Chondrocyte (in vitro differentiated cells): ENCODE results near the gene FBXL16. TPM values are rescaled to one million over a fixed set of nuclear protein-coding genes. Genes with fewer than 3 reads are reported as not detected.

Experiments
- DNase-seq: peaks from one replicate; pipeline ENCODE4 v3.0.0; 2021; ENCODE audit warnings: mixed read lengths, low spot score
- H3K27ac Mint-ChIP-seq: one replicate; pipeline ENCODE4 v1.8.0; 2021; ENCODE audit warnings: mild to moderate bottlenecking, moderate library complexity, mixed read lengths; ENCODE audit not compliant: unreplicated experiment
- H3K27me3 Mint-ChIP-seq: 2 replicates; pipeline ENCODE4 v1.8.0; 2021; ENCODE audit warnings: low read depth, mixed read lengths
- H3K36me3 Mint-ChIP-seq: 2 replicates; pipeline ENCODE4 v1.8.0; 2021; ENCODE audit warnings: low read depth, mixed read lengths
- H3K4me1 Mint-ChIP-seq: 2 replicates; pipeline ENCODE4 v1.8.0; 2021; ENCODE audit warnings: low read depth, mild to moderate bottlenecking, mixed read lengths
- H3K4me3 Mint-ChIP-seq: one replicate; pipeline ENCODE4 v1.8.0; 2021; ENCODE audit warnings: mild to moderate bottlenecking, moderate library complexity, mixed read lengths; ENCODE audit not compliant: unreplicated experiment
- H3K9me3 Mint-ChIP-seq: 2 replicates; pipeline ENCODE4 v1.8.0; 2021; ENCODE audit warnings: low read depth, mixed read lengths
- total RNA-seq: library from RNA; stranded (reverse); gene quantifications from 3 replicates; pipeline ENCODE4 v1.2.1, GENCODE V29; 2021
- TF ChIP-seq, protein P1 (sequence below): fragments of 200-600 bp; sonication (generic); IDR thresholded peaks from 2 replicates; pipeline ENCODE4 v1.5.0; 2021; ENCODE audit warnings: antibody characterized with exemption, mild to moderate bottlenecking, moderate library complexity

The FBXL16 gene
- total RNA-seq, 1 donor from 2014 or later = 0.87 TPM

DNA sequence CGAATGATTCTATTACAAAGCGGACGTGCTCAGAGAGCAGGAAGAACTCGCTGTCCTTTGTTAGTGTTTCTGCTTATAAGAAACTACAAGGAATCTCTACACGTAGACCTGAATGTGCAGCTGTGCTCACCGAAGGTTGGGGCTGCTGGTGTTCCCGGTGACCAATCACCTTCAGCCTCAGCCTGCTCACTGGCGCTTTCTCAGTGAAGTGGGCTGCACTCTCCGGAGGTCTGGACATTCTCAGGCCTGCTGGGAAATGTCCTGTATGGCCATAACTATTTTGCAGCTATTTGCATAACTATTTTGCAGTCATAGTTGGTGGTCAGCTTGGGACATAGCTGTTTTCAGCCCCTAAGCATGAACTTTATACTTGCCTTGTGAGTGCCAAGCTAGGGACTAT is 44.9 kb upstream of the FBXL16 start:
- Mint-ChIP-seq H3K4me3 (no peak overlapping the region), H3K27me3 (peaks cover 9% of the 10 kb centered on the region), H3K27ac (no peak overlapping the region), H3K9me3 (no peaks in the 10 kb centered on the region), H3K36me3 (no peaks in the 10 kb centered on the region), H3K4me1 (peaks cover 8% of the 10 kb centered on the region)
- TF ChIP-seq, protein P1, sequence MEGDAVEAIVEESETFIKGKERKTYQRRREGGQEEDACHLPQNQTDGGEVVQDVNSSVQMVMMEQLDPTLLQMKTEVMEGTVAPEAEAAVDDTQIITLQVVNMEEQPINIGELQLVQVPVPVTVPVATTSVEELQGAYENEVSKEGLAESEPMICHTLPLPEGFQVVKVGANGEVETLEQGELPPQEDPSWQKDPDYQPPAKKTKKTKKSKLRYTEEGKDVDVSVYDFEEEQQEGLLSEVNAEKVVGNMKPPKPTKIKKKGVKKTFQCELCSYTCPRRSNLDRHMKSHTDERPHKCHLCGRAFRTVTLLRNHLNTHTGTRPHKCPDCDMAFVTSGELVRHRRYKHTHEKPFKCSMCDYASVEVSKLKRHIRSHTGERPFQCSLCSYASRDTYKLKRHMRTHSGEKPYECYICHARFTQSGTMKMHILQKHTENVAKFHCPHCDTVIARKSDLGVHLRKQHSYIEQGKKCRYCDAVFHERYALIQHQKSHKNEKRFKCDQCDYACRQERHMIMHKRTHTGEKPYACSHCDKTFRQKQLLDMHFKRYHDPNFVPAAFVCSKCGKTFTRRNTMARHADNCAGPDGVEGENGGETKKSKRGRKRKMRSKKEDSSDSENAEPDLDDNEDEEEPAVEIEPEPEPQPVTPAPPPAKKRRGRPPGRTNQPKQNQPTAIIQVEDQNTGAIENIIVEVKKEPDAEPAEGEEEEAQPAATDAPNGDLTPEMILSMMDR = no peak
- DNase-seq = no peak

DNA sequence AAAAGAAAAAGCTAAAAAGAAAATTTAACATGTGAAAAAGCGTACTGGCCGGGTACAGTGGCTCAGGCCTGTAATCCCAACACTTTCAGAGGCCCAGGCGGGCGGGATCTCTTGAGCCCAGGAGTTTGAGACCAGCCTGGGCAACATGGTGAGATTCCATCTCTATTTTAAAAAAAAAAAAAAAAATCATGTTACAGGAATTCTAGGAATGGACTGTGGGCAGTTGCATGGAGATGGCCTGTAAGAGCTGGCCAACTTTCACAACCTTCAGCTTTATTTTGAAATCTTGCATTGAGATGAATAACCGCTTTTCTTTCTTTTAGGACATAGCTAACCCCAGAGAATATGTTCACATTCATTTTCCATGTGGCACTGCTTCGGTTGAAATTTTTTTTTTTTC is 43.4 kb upstream of the FBXL16 start:
- Mint-ChIP-seq H3K9me3 (no peaks in the 10 kb centered on the region), H3K4me1 (peaks cover 8% of the 10 kb centered on the region), H3K4me3 (no peak overlapping the region), H3K27me3 (peaks cover 9% of the 10 kb centered on the region), H3K36me3 (no peaks in the 10 kb centered on the region), H3K27ac (peak overlapping the region; percentile 91)
- TF ChIP-seq, protein P1 = no peak
- DNase-seq = no peak

DNA sequence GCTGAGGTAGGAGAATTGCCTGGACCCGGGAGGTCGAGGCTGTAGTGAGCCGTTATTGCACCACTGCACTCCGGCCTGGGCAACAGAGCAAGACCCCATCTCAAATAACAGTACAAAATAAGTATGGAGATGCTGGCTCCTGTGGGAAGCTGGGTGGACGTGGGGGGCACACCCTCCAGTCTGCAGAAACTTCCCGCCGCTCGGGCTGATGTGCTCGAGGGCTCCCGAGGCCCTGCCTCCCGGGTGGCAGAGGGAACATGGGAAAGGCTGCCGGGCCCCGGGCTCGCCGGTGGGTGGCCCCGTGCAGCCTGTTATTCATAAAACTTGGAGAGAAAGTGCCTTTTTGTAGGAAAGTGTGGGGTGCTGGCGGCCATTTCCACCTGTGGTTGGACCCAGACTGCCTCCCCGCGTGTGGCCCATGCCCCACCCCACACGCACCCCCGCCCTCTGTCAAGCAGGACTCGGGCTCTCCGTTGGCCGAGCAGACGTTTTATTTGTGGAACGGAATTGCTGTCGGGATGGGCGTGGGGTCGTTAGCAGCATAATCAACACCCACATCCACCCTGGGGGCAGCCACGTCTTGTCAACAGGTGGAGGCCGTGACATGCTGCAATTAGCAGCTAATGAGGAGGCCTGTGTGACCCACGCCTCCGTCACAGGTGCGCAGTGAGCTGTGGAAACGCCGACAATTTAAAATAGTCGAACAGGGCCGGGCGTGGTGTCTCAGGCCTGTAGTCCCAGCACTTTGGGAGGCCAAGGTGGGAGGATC is 42.6 kb upstream of the FBXL16 start:
- no peaks in the 10 kb centered on the region for H3K36me3 Mint-ChIP-seq

DNA sequence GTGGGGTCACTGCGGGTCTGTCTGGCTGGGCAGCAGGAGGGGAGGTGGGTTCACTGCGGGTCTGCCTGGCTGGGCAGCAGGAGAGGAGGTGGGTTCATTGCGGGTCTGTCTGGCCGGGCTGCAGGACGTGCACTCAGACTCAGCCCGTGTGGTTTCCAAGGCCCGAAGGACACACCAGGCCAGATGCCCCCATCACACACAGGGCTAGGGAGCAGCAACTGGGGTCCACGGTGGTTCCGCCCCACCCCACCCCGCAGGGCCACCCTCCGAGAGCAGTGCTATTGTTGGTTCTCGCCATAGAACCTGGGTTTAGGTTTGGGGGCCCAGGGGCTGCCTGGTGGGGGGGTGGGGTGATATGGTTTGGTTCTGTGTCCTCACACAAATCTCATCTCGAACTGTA is 41.0 kb upstream of the FBXL16 start:
- peak; percentile 75 for DNase-seq
- no peak overlapping the region for H3K4me3 Mint-ChIP-seq

More for the DNA sequence above, 42.6 kb upstream of the FBXL16 start:
- Mint-ChIP-seq H3K4me1 (peaks cover 8% of the 10 kb centered on the region), H3K27ac (no peak overlapping the region), H3K9me3 (no peaks in the 10 kb centered on the region), H3K4me3 (no peak overlapping the region), H3K27me3 (peaks cover 9% of the 10 kb centered on the region)
- TF ChIP-seq, protein P1 = no peak
- DNase-seq = peak; percentile 82

DNA sequence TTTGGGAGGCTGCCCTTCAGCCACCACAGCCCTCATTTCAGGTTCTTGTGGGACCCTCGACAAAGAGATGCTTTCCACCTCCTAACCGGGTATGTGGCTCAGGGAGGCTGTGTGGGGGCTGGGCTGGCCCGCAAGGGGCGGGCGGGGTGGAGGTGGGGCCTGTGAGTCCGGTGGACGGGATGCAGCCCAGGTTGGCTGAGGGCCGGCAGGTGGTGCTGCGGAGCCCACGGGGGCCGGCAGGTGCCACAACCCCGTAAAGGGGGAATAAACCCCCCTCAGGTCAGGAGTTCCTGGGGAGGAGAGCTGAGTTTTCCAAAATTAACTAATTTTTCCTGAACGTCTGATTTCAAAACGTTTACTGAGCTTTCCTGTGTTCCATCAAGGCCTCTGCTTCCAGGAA is 40.1 kb upstream of the FBXL16 start:
- Mint-ChIP-seq H3K27ac (no peak overlapping the region), H3K9me3 (no peaks in the 10 kb centered on the region), H3K36me3 (no peaks in the 10 kb centered on the region), H3K4me3 (no peak overlapping the region), H3K4me1 (peaks cover 8% of the 10 kb centered on the region), H3K27me3 (no peaks in the 10 kb centered on the region)
- no peak for DNase-seq
- TF ChIP-seq, protein P1 = peak; percentile 67

More for the DNA sequence above, 41.0 kb upstream of the FBXL16 start:
- H3K9me3 Mint-ChIP-seq = no peaks in the 10 kb centered on the region
- H3K27ac Mint-ChIP-seq = no peak overlapping the region
- H3K36me3 Mint-ChIP-seq = no peaks in the 10 kb centered on the region
- TF ChIP-seq, protein P1 = no peak
- H3K4me1 Mint-ChIP-seq = peaks cover 8% of the 10 kb centered on the region
- peaks cover 5% of the 10 kb centered on the region for H3K27me3 Mint-ChIP-seq
